NT2/D1 (cell line): Measurements from ENCODE around the gene OSGEP.

Source experiments
- DNase-seq: peaks from one replicate; pipeline ENCODE4 v3.0.0-alpha.2; 2011; ENCODE audit warnings: low read depth, low spot score
- H3K27me3 ChIP-seq: 2 replicates; pipeline ENCODE4 v1.6.0; 2011; ENCODE audit warnings: mild to moderate bottlenecking; ENCODE audit not compliant: insufficient read length, insufficient read depth
- H3K36me3 ChIP-seq: 2 replicates; pipeline ENCODE4 v1.6.1; 2011; ENCODE audit warnings: mild to moderate bottlenecking, low read length, mixed read lengths; ENCODE audit not compliant: insufficient read depth, insufficient read length
- H3K4me1 ChIP-seq: 2 replicates; pipeline ENCODE4 v1.5.1; 2011; ENCODE audit not compliant: insufficient read depth, insufficient read length
- H3K4me3 ChIP-seq: 2 replicates; pipeline ENCODE4 v1.5.1; 2011; ENCODE audit warnings: low read depth; ENCODE audit not compliant: insufficient read length
- H3K9ac ChIP-seq: 2 replicates; pipeline ENCODE4 v1.6.0; 2011; ENCODE audit warnings: low read depth; ENCODE audit not compliant: insufficient read length
- H3K9me3 ChIP-seq: 2 replicates; pipeline ENCODE4 v1.5.1; 2011; ENCODE audit warnings: mild to moderate bottlenecking, low read length; ENCODE audit not compliant: insufficient read depth
- SUZ12 ChIP-seq: IDR thresholded peaks from 2 replicates; pipeline ENCODE4 v1.6.1; 2011; ENCODE audit not compliant: insufficient read length, insufficient read depth; ENCODE audit errors: extremely low read depth
- YY1 ChIP-seq: IDR thresholded peaks from 2 replicates; pipeline ENCODE4 v1.6.1; 2011; ENCODE audit not compliant: insufficient read length, insufficient read depth
- ZNF274 ChIP-seq: IDR thresholded peaks from 2 replicates; pipeline ENCODE4 v1.6.1; 2011; ENCODE audit warnings: mild to moderate bottlenecking, low read depth, low read length

Gene OSGEP

DNA sequence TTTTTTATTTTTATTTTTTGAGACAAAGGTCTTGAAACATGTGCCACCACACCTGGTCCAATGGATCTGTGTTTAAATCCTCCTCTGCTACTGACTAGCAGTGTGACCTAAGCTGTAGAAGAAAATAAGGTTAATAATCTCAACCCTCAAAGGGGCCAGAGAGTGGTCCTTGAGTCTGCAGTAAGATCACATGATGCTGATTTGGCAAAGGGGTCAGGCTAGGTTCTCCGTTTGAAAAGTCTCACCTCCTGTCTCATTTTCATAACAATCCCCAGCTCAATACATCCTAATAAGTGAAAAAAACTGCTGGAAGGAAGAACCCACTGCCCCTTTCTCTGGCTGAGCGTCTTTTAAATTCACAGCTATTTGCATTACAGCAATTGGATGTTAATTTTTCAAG, 33.3 kb downstream of the OSGEP start:
- H3K4me3 ChIP-seq, result no peak overlapping the region
- peaks cover 2% of the 10 kb centered on the region for H3K4me1 ChIP-seq
- no peak overlapping the region for H3K9ac ChIP-seq
- TF ChIP-seq ZNF274, result no peak
- TF ChIP-seq YY1, result no peak
- TF ChIP-seq SUZ12, result no peak
- DNase-seq, result no peak
- no peaks in the 10 kb centered on the region for H3K36me3 ChIP-seq
- no peaks in the 10 kb centered on the region for H3K27me3 ChIP-seq
- H3K9me3 ChIP-seq, result no peaks in the 10 kb centered on the region

DNA sequence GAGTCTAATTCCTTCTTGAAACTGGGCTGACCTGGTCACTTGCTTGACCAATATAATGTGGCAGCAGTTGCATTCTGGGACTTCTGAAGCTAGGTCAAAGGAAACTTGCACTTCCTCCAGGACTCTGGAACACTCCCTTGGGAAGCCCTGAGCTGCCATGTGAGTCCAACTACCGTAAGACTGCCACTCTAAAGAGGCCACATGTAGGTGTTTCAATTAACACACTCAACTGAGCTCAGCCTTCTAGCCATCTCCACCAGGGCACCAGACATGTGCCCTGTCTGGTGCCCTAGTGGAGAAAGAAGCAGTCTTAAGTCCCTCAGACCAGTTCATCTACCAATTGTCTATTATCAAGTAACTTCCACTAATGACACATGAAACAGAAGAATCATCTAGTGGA, 35.2 kb downstream of the OSGEP start:
- TF ChIP-seq ZNF274 (no peak), YY1 (no peak), SUZ12 (no peak)
- DNase-seq, result no peak
- H3K36me3 ChIP-seq, result no peaks in the 10 kb centered on the region
- H3K4me1 ChIP-seq, result peaks cover 2% of the 10 kb centered on the region
- no peak overlapping the region for H3K4me3 ChIP-seq
- no peak overlapping the region for H3K9ac ChIP-seq
- peaks cover under 1% of the 10 kb centered on the region for H3K27me3 ChIP-seq
- no peaks in the 10 kb centered on the region for H3K9me3 ChIP-seq

- no peaks in the 10 kb centered on the region for H3K36me3 ChIP-seq
- peaks cover 2% of the 10 kb centered on the region for H3K4me1 ChIP-seq
- no peak for DNase-seq
- H3K4me3 ChIP-seq, result no peak overlapping the region
- H3K27me3 ChIP-seq, result peaks cover 5% of the 10 kb centered on the region
- TF ChIP-seq ZNF274 (no peak), YY1 (no peak), SUZ12 (no peak)
- H3K9ac ChIP-seq, result no peak overlapping the region
- no peaks in the 10 kb centered on the region for H3K9me3 ChIP-seq
Observed at GRCh38 chr14:20418501-20418909, 36.1 kb downstream of the OSGEP start.

DNA sequence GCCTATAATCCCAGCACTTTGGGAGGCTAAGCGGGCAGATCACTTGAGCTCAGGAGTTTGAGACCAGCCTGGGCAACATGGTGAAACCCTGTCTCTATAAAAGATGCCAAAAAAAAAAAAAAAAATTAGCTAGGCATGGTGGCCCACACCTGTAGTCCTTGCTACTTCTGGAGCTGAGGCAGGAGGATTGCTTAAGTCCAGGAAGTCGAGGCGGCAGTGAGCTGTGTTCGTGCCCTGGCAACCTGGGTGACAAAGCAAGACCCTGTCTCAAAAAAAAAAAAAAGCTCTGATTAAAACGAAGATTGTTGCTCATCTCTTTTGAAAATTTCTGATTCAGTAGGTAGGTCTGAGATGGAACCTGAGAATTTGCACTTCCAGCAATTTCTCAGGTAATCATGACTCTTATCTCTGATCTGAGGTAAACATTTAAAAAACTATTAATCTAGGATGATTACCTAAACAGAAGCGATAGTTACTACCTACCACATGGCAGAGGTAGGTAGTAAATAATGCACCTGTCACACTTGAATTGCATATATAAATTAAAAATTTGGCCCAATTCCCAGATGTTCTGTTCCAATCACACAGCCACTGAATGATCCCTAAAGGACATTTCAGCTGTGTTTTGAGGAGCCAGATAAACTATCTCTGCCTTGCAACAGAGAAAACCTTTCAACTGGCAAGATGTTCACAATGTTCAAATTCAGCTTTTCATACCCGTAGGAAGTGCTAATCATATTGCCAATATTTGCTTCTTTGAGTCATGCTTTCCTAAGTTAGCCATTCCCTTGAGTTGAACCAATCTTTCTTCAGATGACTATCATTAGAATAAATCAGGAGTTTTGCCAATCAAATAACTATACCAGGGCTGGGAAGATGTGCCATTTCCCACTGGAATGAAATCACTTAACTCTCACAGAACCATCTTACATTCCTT, 37.1 kb downstream of the OSGEP start:
- Histone ChIP-seq H3K4me1 (peaks cover 2% of the 10 kb centered on the region), H3K4me3 (no peak overlapping the region), H3K36me3 (no peaks in the 10 kb centered on the region), H3K9ac (no peak overlapping the region), H3K27me3 (peaks cover 5% of the 10 kb centered on the region), H3K9me3 (no peaks in the 10 kb centered on the region)
- DNase-seq, result no peak
- no peak for TF ChIP-seq YY1
- TF ChIP-seq ZNF274, result no peak
- no peak for TF ChIP-seq SUZ12

DNA sequence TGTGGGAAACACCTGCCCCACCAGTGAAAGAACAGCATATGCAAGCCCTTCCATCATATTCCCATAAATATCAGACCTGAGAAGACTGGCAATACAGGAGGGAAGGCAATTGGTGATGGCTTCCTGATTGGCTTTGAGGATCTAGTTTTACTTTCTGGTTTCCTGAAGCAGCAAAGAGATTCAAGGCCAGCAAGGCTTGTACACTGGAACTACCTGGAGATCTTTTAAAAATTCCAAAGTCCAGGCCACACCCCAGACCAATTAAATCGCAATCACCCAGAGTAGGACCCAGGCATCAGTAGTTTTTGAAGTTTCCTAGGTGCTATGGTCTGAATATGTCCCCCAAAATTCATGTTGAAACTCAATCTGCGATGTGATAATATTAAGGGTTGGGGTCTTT, 38.4 kb downstream of the OSGEP start:
- DNase-seq, result no peak
- H3K9ac ChIP-seq, result no peak overlapping the region
- no peaks in the 10 kb centered on the region for H3K9me3 ChIP-seq
- H3K4me1 ChIP-seq, result no peaks in the 10 kb centered on the region
- no peak overlapping the region for H3K4me3 ChIP-seq
- TF ChIP-seq ZNF274 (no peak), SUZ12 (no peak), YY1 (no peak)
- H3K27me3 ChIP-seq, result peaks cover 5% of the 10 kb centered on the region
- no peaks in the 10 kb centered on the region for H3K36me3 ChIP-seq

GRCh38 chr14:20415782-20416206, 38.8 kb downstream of the OSGEP start:
- Histone ChIP-seq H3K36me3 (no peaks in the 10 kb centered on the region), H3K4me3 (no peak overlapping the region), H3K9me3 (no peaks in the 10 kb centered on the region), H3K4me1 (no peaks in the 10 kb centered on the region), H3K9ac (no peak overlapping the region), H3K27me3 (peaks cover 5% of the 10 kb centered on the region)
- DNase-seq, result no peak
- no peak for TF ChIP-seq SUZ12
- TF ChIP-seq YY1, result no peak
- no peak for TF ChIP-seq ZNF274

DNA sequence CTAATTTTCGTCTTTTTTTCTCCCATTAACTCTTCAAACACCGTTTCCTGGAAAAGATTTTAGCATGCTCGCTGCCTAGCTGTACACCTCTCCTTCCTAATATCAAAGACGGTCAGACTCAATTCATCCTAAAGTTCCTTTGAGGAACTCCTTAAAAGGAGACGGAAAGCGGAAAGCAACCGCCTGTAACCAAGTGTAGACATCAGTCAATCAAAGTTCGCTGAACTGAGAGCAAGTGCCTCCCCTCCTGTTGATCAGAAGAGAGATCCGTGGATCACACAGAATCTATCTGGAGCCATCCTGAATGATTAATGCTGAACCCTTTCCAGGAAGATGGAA, 40.9 kb downstream of the OSGEP start:
- TF ChIP-seq YY1 (no peak), SUZ12 (no peak), ZNF274 (no peak)
- DNase-seq, result no peak
- H3K4me1 ChIP-seq, result no peaks in the 10 kb centered on the region
- no peaks in the 10 kb centered on the region for H3K36me3 ChIP-seq
- H3K9me3 ChIP-seq, result no peaks in the 10 kb centered on the region
- H3K4me3 ChIP-seq, result peak overlapping the region; percentile 83
- H3K27me3 ChIP-seq, result peaks cover 5% of the 10 kb centered on the region
- peak overlapping the region; percentile 81 for H3K9ac ChIP-seq
